Neural progenitor cell (in vitro differentiated cells): ENCODE data around the gene PRKCE. TPM values are rescaled to one million over a fixed set of nuclear protein-coding genes. Genes with fewer than 3 reads are reported as not detected.

Experiments used
- DNase-seq: peaks from one replicate; pipeline ENCODE4 v3.0.0-alpha.2; 2016; ENCODE audit warnings: low spot score
- H2AFZ ChIP-seq: fragments of 200-600 bp; sonication (generic); replicated peaks from 2 replicates; pipeline ENCODE4 v1.6.1; 2016; ENCODE audit warnings: antibody characterized with exemption
- H3F3A ChIP-seq: fragments of 200-600 bp; sonication (generic); 2 replicates; pipeline ENCODE4 v1.6.1; 2016; ENCODE audit warnings: antibody characterized with exemption, low read depth
- H3K27ac ChIP-seq: fragments of 200-600 bp; sonication (generic); 2 replicates; pipeline ENCODE4 v1.5.1; 2016; ENCODE audit warnings: mild to moderate bottlenecking
- H3K27me3 ChIP-seq: fragments of 200-600 bp; sonication (generic); 2 replicates; pipeline ENCODE4 v1.6.1; 2016; ENCODE audit warnings: mild to moderate bottlenecking, moderate library complexity
- H3K36me3 ChIP-seq: fragments of 200-600 bp; sonication (generic); 2 replicates; pipeline ENCODE4 v1.5.1; 2016
- H3K4me1 ChIP-seq: fragments of 200-600 bp; sonication (generic); 2 replicates; pipeline ENCODE4 v1.6.1; 2016; ENCODE audit warnings: mixed run types
- H3K4me2 ChIP-seq: fragments of 200-600 bp; sonication (generic); 2 replicates; pipeline ENCODE4 v1.6.1; 2016
- H3K4me3 ChIP-seq: fragments of 200-600 bp; sonication (generic); 2 replicates; pipeline ENCODE4 v1.5.1; 2016
- H3K79me2 ChIP-seq: fragments of 200-600 bp; sonication (generic); 2 replicates; pipeline ENCODE4 v1.6.1; 2016; ENCODE audit warnings: low read depth
- H3K9ac ChIP-seq: fragments of 200-600 bp; sonication (generic); 2 replicates; pipeline ENCODE4 v1.6.1; 2016
- H3K9me3 ChIP-seq: fragments of 200-600 bp; sonication (generic); 2 replicates; pipeline ENCODE4 v1.5.1; 2016; ENCODE audit warnings: low read depth
- H4K20me1 ChIP-seq: fragments of 200-600 bp; sonication (generic); 2 replicates; pipeline ENCODE4 v1.6.1; 2016; ENCODE audit warnings: low read depth
- H3K27ac Mint-ChIP-seq: 3 replicates; pipeline ENCODE4 v1.8.0; 2021; ENCODE audit warnings: mixed read lengths
- H3K27me3 Mint-ChIP-seq: 2 replicates; pipeline ENCODE4 v1.8.0; 2022; ENCODE audit warnings: low read depth, mild to moderate bottlenecking, inconsistent platforms, moderate library complexity, mixed read lengths; ENCODE audit not compliant: insufficient read depth
- H3K36me3 Mint-ChIP-seq: 3 replicates; pipeline ENCODE4 v1.8.0; 2021; ENCODE audit warnings: mixed read lengths
- H3K4me1 Mint-ChIP-seq: 3 replicates; pipeline ENCODE4 v1.8.0; 2021; ENCODE audit warnings: mixed read lengths
- H3K4me3 Mint-ChIP-seq: 3 replicates; pipeline ENCODE4 v1.8.0; 2021; ENCODE audit warnings: mild to moderate bottlenecking, moderate library complexity, mixed read lengths
- H3K9me3 Mint-ChIP-seq: 3 replicates; pipeline ENCODE4 v1.8.0; 2020; ENCODE audit warnings: mixed read lengths
- CTCF ChIP-seq: fragments of 200-600 bp; sonication (generic); IDR thresholded peaks from 2 replicates; pipeline ENCODE4 v1.5.1; 2017; ENCODE audit warnings: antibody characterized with exemption, mild to moderate bottlenecking
- EZH2 ChIP-seq: fragments of 200-600 bp; sonication (generic); IDR thresholded peaks from 2 replicates; pipeline ENCODE4 v1.6.1; 2017; ENCODE audit warnings: antibody characterized with exemption, mild to moderate bottlenecking, moderate library complexity
- EZH2phosphoT487 ChIP-seq: fragments of 200-600 bp; sonication (generic); IDR thresholded peaks from 2 replicates; pipeline ENCODE4 v1.6.1; 2017; ENCODE audit warnings: antibody characterized with exemption
- total RNA-seq: library from RNA; depleted of rRNA; stranded (reverse); fragments of >200 nt; gene quantifications from 2 replicates; pipeline ENCODE4 v1.2.3, GENCODE V29; 2015; ENCODE audit warnings: low replicate concordance

The PRKCE gene
- total RNA-seq, 1 donor from 2014 or later: 4.1 TPM

GRCh38 chr2:45786030-45786835, 134.8 kb downstream of the PRKCE start:
- Histone ChIP-seq H3F3A (no peaks in the 10 kb centered on the region), H3K4me1 (peaks cover 7% of the 10 kb centered on the region), H2AFZ (no peak overlapping the region), H3K79me2 (no peaks in the 10 kb centered on the region), H3K27ac (no peak overlapping the region), H3K4me2 (no peak overlapping the region), H3K27me3 (no peaks in the 10 kb centered on the region), H3K9ac (no peak overlapping the region), H3K36me3 (no peaks in the 10 kb centered on the region), H4K20me1 (no peaks in the 10 kb centered on the region), H3K4me3 (no peak overlapping the region), H3K9me3 (no peaks in the 10 kb centered on the region)
- no peak for DNase-seq
- Mint-ChIP-seq H3K27me3 (peaks cover 2% of the 10 kb centered on the region), H3K4me3 (no peak overlapping the region), H3K4me1 (peaks cover 20% of the 10 kb centered on the region), H3K9me3 (no peaks in the 10 kb centered on the region), H3K27ac (no peak overlapping the region), H3K36me3 (no peaks in the 10 kb centered on the region)
- no peak for TF ChIP-seq EZH2phosphoT487
- TF ChIP-seq CTCF: no peak
- no peak for TF ChIP-seq EZH2

- Mint-ChIP-seq H3K9me3 (no peaks in the 10 kb centered on the region), H3K4me1 (peaks cover 23% of the 10 kb centered on the region), H3K4me3 (no peak overlapping the region), H3K27ac (no peak overlapping the region), H3K27me3 (peaks cover 2% of the 10 kb centered on the region), H3K36me3 (no peaks in the 10 kb centered on the region)
- H3K27me3 ChIP-seq: no peaks in the 10 kb centered on the region
- no peaks in the 10 kb centered on the region for H3K9me3 ChIP-seq
- H3K4me2 ChIP-seq: no peak overlapping the region
- H3K36me3 ChIP-seq: no peaks in the 10 kb centered on the region
- no peak for TF ChIP-seq EZH2phosphoT487
- TF ChIP-seq EZH2: no peak
- TF ChIP-seq CTCF: no peak
- DNase-seq: no peak
- no peak overlapping the region for H3K9ac ChIP-seq
- H3K4me1 ChIP-seq: peaks cover 7% of the 10 kb centered on the region
- no peak overlapping the region for H3K27ac ChIP-seq
- no peaks in the 10 kb centered on the region for H3K79me2 ChIP-seq
- no peak overlapping the region for H3K4me3 ChIP-seq
- no peak overlapping the region for H2AFZ ChIP-seq
- H4K20me1 ChIP-seq: no peaks in the 10 kb centered on the region
- no peaks in the 10 kb centered on the region for H3F3A ChIP-seq
Observed at GRCh38 chr2:45786836-45787357, 135.4 kb downstream of the PRKCE start.

GRCh38 chr2:45788401-45788800, 136.9 kb downstream of the PRKCE start:
- Mint-ChIP-seq H3K27me3 (peaks cover 2% of the 10 kb centered on the region), H3K9me3 (no peaks in the 10 kb centered on the region), H3K4me1 (peaks cover 14% of the 10 kb centered on the region), H3K36me3 (no peaks in the 10 kb centered on the region), H3K27ac (no peak overlapping the region), H3K4me3 (no peak overlapping the region)
- Histone ChIP-seq H3K27ac (no peak overlapping the region), H3K4me3 (no peak overlapping the region), H3K4me2 (no peak overlapping the region), H2AFZ (no peak overlapping the region), H3K79me2 (no peaks in the 10 kb centered on the region), H3K36me3 (no peaks in the 10 kb centered on the region), H4K20me1 (no peaks in the 10 kb centered on the region), H3K9me3 (no peaks in the 10 kb centered on the region), H3K9ac (no peak overlapping the region), H3F3A (no peaks in the 10 kb centered on the region), H3K4me1 (no peaks in the 10 kb centered on the region), H3K27me3 (no peaks in the 10 kb centered on the region)
- no peak for DNase-seq
- TF ChIP-seq EZH2phosphoT487: no peak
- TF ChIP-seq CTCF: no peak
- TF ChIP-seq EZH2: no peak
